H1 (cell line): Measurements from ENCODE around the gene ANKS1B. TPM values are rescaled to one million over a fixed set of nuclear protein-coding genes. Genes with fewer than 3 reads are reported as not detected.

Experiments
- ATF2 ChIP-seq: IDR thresholded peaks from 2 replicates; pipeline ENCODE4 v1.6.1; 2012; ENCODE audit warnings: low read length, inconsistent platforms
- ATF3 ChIP-seq: IDR thresholded peaks from 2 replicates; pipeline ENCODE4 v1.6.1; 2011; ENCODE audit warnings: low read depth, mild to moderate bottlenecking, low read length; ENCODE audit not compliant: insufficient read depth
- CBX5 ChIP-seq: fragments of 300-800, 300-1000 bp; sonication (generic); IDR thresholded peaks from 2 replicates; pipeline ENCODE4 v1.7.1; 2016; ENCODE audit warnings: antibody characterized with exemption, low read length, low read depth
- CBX8 ChIP-seq: fragments of 300-800, 300-1000 bp; sonication (generic); IDR thresholded peaks from 2 replicates; pipeline ENCODE4 v1.7.1; 2016; ENCODE audit warnings: low read depth, low read length, borderline replicate concordance
- CEBPB ChIP-seq: IDR thresholded peaks from 2 replicates; pipeline ENCODE4 v1.6.1; 2012; ENCODE audit warnings: low read depth, low read length
- HDAC6 ChIP-seq: IDR thresholded peaks from one replicate; pipeline ENCODE4 v1.7.1; 2012; ENCODE audit warnings: low read depth, mild to moderate bottlenecking, inconsistent platforms, low read length, moderate library complexity
- KDM4A ChIP-seq: IDR thresholded peaks from one replicate; pipeline ENCODE4 v1.7.1; 2012; ENCODE audit warnings: low read depth, mild to moderate bottlenecking, moderate library complexity, low read length, inconsistent platforms; ENCODE audit not compliant: severe bottlenecking
- RBBP5 ChIP-seq: IDR thresholded peaks from 2 replicates; pipeline ENCODE4 v1.7.1; 2012; ENCODE audit warnings: low read depth, mild to moderate bottlenecking, inconsistent platforms, low read length, moderate library complexity, borderline replicate concordance
- SIN3A ChIP-seq, 2 experiments: IDR thresholded peaks in 1 of 2; conservative IDR thresholded peaks in 1 of 2; 2 replicates each; pipeline ENCODE4 v1.6.1; 2011 to 2012; ENCODE audit warnings: low read length in 2 of 2, improper control_type of control experiment in 1 of 2, low read depth in 1 of 2, mild to moderate bottlenecking in 1 of 2
- SIX5 ChIP-seq: IDR thresholded peaks from 2 replicates; pipeline ENCODE4 v1.6.1; 2011; ENCODE audit warnings: mild to moderate bottlenecking, low read depth, low read length
- SP1 ChIP-seq: IDR thresholded peaks from 2 replicates; pipeline ENCODE4 v1.6.1; 2011; ENCODE audit warnings: low read depth, low read length
- ZNF274 ChIP-seq: IDR thresholded peaks from 2 replicates; pipeline ENCODE4 v1.7.0; 2012; ENCODE audit warnings: low read length, borderline replicate concordance; ENCODE audit errors: extremely low read depth
- polyA plus RNA-seq, 7 experiments: library from polyadenylated mRNA; depleted of rRNA in 3 of 7; stranded (reverse) in 5 of 7; unstranded in 2 of 7; fragments of >200 nt in 5 of 7; fragments of 200-250 nt in 2 of 7; gene quantifications; 1 replicate in 5 of 7; 2 replicates in 1 of 7; 4 replicates in 1 of 7; pipeline versions ENCODE4 v1.2.1 to v1.2.3, GENCODE V29; 2011 to 2013; ENCODE audit warnings: missing spikeins in 2 of 7, mixed read lengths in 2 of 7
- total RNA-seq: library from RNA; stranded (reverse); fragmentation: NEBNext Ultra II Directional; extraction: Animal tissue kit (Norgen Biotek cat#: 25700); gene quantifications from 2 replicates; pipeline ENCODE4 v1.2.1, GENCODE V29; 2021

The ANKS1B gene
- total and polyA plus RNA-seq, 2 of the 8 experiments (the other 6 are each of a cell fraction or from before 2014, with no cell fraction given), result 2.7 to 6.1 TPM

- TF ChIP-seq ZNF274 (no peak), ATF3 (no peak), SIX5 (no peak), HDAC6 (no peak), CBX5 (no peak), RBBP5 (no peak), CBX8 (no peak), SP1 (no peak), CEBPB (no peak), SIN3A (conservative IDR thresholded peaks at IDR 0.05 in 1 of 2, IDR thresholded peaks at IDR 0.05 in 1 of 2; ENCODE audit: low read depth in 1 of 2, low read length in 2 of 2) (no peak), KDM4A (no peak), ATF2 (no peak)
Observed at GRCh38 chr12:98808243-98808875, 1176.4 kb downstream of the ANKS1B start (continued).
